ENCODE measurements around the gene TRIM24.

TRIM24 gene

DNA sequence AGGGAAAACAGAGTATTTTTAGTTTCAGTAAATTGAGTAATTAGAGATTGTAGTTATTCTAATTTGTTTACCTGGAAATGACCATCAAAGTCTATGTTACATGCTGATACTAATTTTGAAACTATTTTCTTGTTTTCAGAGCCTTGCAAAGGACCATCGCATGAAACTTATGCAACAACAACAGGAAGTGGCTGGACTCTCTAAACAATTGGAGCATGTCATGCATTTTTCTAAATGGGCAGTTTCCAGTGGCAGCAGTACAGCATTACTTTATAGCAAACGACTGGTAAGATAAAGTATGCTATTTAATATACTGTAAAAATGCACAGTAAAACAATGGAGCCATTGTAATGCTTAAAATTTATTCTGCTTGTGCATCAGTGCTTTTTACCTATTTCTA, 78.5 kb downstream of the TRIM24 start:
- DNase-seq (ENCODE audit: low read depth, low spot score) = no peak

DNA sequence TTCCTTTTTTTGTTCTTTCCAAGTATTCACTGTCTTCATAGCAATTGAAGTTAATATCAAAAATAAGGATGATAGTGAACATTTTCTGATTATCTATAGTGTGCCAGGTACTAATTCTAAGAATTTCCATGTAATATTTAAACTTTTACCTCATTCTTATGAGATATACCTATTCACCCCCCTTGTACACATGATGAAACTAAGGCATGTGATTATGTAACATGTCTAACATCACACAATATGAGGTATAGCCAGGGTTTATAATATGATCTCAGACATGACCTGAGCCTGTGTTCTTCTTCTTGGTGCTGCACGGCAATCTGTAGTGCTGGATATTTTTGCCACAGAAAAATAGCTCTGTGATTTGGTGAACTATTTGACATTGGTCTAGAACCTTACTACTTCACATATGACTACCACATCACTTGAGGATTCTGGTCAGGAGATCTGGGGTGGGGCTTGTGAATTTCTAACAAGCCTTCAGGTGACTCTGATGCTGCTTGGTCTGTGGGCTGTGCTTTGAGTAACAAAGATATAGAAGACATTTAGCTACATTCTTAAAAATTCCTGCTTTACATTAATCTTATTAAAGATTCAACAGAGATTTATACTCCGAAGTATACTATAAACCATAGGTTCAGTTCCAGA, 79.1 kb downstream of the TRIM24 start:
- no peak for DNase-seq (ENCODE audit: low read depth, low spot score)

- DNase-seq (ENCODE audit: low read depth, low spot score) = no peak
Observed at GRCh38 chr7:138542183-138542582, 82.1 kb downstream of the TRIM24 start.

GRCh38 chr7:138543739-138544138, 83.7 kb downstream of the TRIM24 start:
- no peak for DNase-seq (ENCODE audit: low read depth, low spot score)

DNA sequence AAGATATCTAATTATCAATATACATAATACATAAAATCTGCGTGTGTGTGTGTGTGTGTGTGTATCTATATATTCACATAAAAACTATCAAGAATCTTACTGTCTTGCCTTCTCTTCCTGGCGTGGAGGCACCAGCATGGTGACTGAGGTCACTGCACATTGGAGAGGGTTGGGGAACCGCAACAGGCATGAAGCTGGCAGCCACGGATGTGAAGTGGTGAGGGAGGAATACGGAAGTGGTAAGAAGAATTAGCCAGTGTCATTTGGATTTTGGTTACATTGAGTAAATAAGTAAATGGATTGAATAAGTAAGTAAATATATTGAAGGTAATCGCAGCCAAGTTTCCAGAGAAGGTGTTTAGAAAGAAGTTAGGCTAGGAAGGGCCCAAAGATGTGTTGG, 85.1 kb downstream of the TRIM24 start:
- DNase-seq (ENCODE audit: low read depth, low spot score) = no peak

DNA sequence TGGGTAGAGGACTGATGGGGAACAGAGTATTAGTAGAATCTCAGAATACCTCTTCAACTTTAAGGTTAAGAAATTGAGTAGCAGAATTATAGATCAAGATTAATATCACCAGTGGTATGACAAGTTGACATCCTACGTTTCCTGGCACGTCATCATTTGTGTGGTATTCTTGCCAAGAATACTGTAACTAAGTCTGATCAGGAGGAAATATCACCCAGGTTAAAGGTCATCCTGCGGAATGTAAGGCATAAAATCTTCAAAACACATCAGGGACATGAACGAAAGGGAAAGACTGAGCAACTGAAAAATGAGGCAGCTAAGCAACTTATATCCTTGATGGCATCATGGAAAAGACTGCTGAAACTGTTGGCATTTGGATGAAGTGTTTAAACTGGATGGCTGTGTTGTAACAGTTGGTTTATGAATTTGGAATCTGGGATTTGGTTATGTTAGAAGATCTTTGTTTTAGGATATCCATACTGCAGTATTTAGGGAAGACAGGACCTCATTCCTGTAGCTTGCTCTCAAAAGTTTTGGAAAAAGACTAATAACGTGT, 86.1 kb downstream of the TRIM24 start:
- no peak for DNase-seq (ENCODE audit: low read depth, low spot score)

GRCh38 chr7:138546829-138547228, 86.8 kb downstream of the TRIM24 start:
- no peak for DNase-seq (ENCODE audit: low read depth, low spot score)

- no peak for DNase-seq (ENCODE audit: low read depth, low spot score)
Observed at GRCh38 chr7:138549082-138549481, 89.0 kb downstream of the TRIM24 start.

GRCh38 chr7:138550337-138550736, 90.3 kb downstream of the TRIM24 start:
- DNase-seq (ENCODE audit: low read depth, low spot score) = no peak

GRCh38 chr7:138551102-138551501, 91.0 kb downstream of the TRIM24 start:
- DNase-seq (ENCODE audit: low read depth, low spot score) = no peak

DNA sequence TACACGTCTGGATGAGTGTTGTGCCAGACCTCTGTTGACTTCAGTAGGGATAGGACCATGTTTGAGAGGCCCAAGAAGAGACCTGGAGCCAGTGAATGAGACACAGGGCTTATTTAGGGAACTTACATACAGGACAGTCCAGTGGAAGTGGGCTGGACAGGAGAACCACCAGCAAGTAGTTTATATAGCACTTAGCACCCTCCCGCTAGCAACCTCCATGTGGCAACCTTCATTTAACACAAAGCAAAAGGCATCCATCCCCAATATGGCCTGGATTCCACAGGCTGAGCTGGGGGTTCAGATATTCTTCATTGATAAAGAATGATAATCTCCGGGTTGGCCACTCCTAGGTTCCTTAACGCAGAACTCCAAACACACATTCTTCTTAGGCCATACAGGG, 93.7 kb downstream of the TRIM24 start:
- DNase-seq (ENCODE audit: low read depth, low spot score) = no peak

- no peak for DNase-seq (ENCODE audit: low read depth, low spot score)
Observed at GRCh38 chr7:138554674-138555073, 94.6 kb downstream of the TRIM24 start.

GRCh38 chr7:138555684-138556083, 95.6 kb downstream of the TRIM24 start:
- no peak for DNase-seq (ENCODE audit: low read depth, low spot score)

GRCh38 chr7:138556771-138557484, 96.9 kb downstream of the TRIM24 start:
- DNase-seq (ENCODE audit: low read depth, low spot score) = no peak

DNA sequence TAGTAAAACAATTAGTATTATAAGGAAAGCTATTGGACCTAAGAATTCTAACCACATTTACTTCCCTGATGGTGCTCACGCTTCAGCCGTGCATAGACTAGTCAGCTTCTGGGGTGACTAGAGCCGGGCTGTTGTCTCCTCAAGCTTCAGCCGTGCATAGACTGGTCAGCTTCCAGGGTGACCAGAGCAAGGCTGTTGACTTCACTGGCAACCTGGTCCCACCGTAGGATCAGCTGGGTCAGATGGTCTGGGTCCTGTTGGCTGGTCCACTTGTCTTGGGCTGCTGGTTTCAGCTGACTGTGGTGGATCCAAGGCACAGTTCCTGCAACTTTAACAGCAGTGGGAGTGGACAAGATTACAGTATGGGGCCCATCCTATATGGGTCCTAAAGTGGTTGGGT, 99.4 kb downstream of the TRIM24 start:
- no peak for DNase-seq (ENCODE audit: low read depth, low spot score)

GRCh38 chr7:138563808-138564207, 103.7 kb downstream of the TRIM24 start:
- no peak for DNase-seq (ENCODE audit: low read depth, low spot score)

- DNase-seq (ENCODE audit: low read depth, low spot score) = no peak
Observed at GRCh38 chr7:138564365-138564764, 104.3 kb downstream of the TRIM24 start.

GRCh38 chr7:138565071-138565450, 105.0 kb downstream of the TRIM24 start:
- no peak for DNase-seq (ENCODE audit: low read depth, low spot score)

GRCh38 chr7:138565451-138566114, 105.5 kb downstream of the TRIM24 start:
- DNase-seq (ENCODE audit: low read depth, low spot score) = no peak

DNA sequence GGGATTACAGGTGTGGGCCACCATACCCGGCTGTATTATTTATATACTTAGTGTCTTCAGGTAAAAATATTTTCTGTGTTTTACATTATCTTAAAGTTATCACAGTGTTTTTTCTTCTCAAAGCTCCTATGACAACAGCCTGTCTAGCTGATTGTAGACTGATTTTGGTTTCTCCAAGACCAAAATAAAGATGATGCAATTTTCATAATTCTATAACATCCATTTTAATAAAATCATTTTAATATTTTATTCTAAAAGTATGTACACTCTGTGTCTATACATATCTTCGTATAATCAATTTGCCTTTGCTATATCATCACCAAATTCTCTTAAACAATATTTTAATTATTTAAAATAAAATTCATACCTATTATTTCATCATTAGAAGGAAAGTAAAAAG, 108.6 kb downstream of the TRIM24 start:
- DNase-seq (ENCODE audit: low read depth, low spot score) = no peak

- no peak for DNase-seq (ENCODE audit: low read depth, low spot score)
Observed at GRCh38 chr7:138569418-138569817, 109.4 kb downstream of the TRIM24 start.

GRCh38 chr7:138570715-138571114, 110.7 kb downstream of the TRIM24 start:
- no peak for DNase-seq (ENCODE audit: low read depth, low spot score)

GRCh38 chr7:138573741-138574140, 113.7 kb downstream of the TRIM24 start:
- no peak for DNase-seq (ENCODE audit: low read depth, low spot score)
